KOPT-K1 (cell line): ENCODE results near the gene H2AZ1.

Experiments
- H3K27ac ChIP-seq: fragments of 200-600 bp; sonication (generic); 2 replicates; pipeline ENCODE4 v1.5.1; 2016; ENCODE audit warnings: antibody characterized with exemption, mild to moderate bottlenecking, low read depth, low read length; ENCODE audit not compliant: poor library complexity, severe bottlenecking
- H3K36me3 ChIP-seq: fragments of 200-600 bp; sonication (generic); 2 replicates; pipeline ENCODE4 v1.5.1; 2017; ENCODE audit warnings: antibody characterized with exemption, mild to moderate bottlenecking, low read length, moderate library complexity; ENCODE audit not compliant: insufficient read depth
- H3K9me3 ChIP-seq: fragments of 200-600 bp; sonication (generic); 2 replicates; pipeline ENCODE4 v1.5.1; 2017; ENCODE audit warnings: antibody characterized with exemption, low read length, mild to moderate bottlenecking; ENCODE audit not compliant: insufficient read depth, poor library complexity, severe bottlenecking

The H2AZ1 gene

DNA sequence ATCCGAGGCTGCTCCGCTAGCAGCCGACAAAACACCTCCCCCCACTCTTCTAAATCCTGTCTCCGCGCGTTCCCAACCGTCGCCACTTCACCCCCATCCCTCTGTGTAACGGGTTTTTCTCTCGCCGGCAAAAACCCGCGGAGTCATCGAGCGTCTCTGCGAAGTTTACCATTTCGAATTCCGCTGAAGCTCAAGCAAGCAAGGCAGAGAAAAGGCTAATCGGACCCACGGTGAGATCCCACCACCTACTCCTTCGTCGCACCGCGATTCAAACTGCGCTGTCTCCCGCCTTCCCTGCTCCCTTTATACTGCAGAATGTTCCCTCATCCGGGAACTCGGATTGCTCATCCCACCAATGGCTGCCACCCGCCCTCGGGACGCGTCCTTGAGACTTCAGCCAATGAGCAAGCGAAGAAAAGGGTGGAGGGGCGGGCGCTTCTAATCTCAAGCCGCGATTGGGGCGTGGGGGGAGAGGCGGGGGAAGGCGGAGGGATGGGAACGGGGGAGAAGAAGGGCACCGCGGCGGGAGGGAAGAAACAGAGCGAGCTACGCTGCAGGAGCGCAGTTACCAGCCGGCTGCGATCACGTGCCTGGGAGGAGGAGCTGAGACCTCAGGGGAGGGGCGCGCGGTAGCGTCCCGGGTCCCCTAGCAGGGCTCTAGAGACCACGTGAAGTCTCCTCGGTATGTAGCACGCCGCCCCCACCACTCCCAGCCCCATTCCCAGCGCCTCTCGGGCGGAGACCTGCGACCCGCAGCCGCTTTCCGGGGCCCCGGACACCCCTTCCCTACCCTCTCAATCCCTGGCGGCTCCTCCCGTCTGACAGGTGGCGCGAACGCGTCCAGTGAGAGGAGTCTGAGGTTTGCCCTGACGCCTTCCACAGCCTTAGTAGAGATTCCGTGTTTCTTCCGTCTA lies at the start of gene H2AZ1:
TSS of gene H2AZ1 (minus strand) at position 277 of the 914 bp plus-strand sequence. CDS start at position 172, 105 bp downstream.
- Histone ChIP-seq H3K27ac (peak within 1 kb of the TSS; percentile 96), H3K9me3 (no peaks in the 10 kb centered on the region), H3K36me3 (peaks cover 26% of the 10 kb centered on the region)

GRCh38 chr4:99998062-99998867 lies 48.2 kb upstream of the H2AZ1 start:
- Histone ChIP-seq H3K9me3 (no peaks in the 10 kb centered on the region), H3K36me3 (no peaks in the 10 kb centered on the region), H3K27ac (no peak overlapping the region)

GRCh38 chr4:99991741-99992140 lies 41.7 kb upstream of the H2AZ1 start:
- Histone ChIP-seq H3K27ac (no peak overlapping the region), H3K36me3 (no peaks in the 10 kb centered on the region), H3K9me3 (no peaks in the 10 kb centered on the region)

DNA sequence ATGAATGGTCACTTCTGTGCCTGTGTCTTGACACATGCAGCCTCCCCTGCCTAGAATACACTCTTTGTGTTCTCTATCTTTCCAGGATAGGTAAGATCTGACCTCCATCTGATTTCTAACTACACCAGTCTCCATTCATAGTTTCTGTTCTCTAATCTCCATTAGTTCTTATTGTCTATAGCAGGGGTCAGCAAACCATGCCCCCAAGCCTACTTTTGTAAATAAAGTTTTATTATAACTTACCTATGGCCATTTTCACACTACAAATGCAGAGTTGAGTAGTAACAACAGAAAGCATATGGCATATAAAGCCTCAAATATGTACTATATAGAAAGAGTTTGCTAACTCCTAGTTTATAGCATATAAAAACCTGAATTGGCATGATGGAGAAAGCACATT lies 37.6 kb upstream of the H2AZ1 start:
- H3K9me3 ChIP-seq: no peaks in the 10 kb centered on the region
- no peaks in the 10 kb centered on the region for H3K36me3 ChIP-seq
- H3K27ac ChIP-seq: no peak overlapping the region

GRCh38 chr4:99986792-99987191 lies 36.7 kb upstream of the H2AZ1 start:
- no peaks in the 10 kb centered on the region for H3K36me3 ChIP-seq
- no peaks in the 10 kb centered on the region for H3K9me3 ChIP-seq
- no peak overlapping the region for H3K27ac ChIP-seq

GRCh38 chr4:99983289-99983943 lies 33.3 kb upstream of the H2AZ1 start:
- no peaks in the 10 kb centered on the region for H3K9me3 ChIP-seq
- no peak overlapping the region for H3K27ac ChIP-seq
- H3K36me3 ChIP-seq: no peaks in the 10 kb centered on the region

DNA sequence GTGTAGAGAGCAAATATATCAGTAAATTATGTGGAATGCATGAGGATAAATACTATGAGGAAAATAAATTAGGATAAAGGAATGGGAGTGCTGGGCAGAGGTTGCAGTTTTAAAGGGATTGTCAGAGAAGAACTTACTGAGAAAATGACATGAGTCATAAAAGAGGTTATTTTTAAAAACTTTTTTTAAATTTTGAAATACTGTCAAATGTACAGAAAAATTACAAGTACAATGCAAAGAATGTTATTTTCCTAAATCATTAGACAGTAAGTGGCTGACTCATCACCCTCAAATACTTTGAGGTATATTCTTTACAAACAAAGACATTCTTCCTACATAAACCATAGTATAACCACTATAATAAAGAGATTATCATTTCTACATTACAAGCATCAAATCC lies 29.8 kb upstream of the H2AZ1 start:
- H3K9me3 ChIP-seq: no peaks in the 10 kb centered on the region
- no peak overlapping the region for H3K27ac ChIP-seq
- H3K36me3 ChIP-seq: no peaks in the 10 kb centered on the region

GRCh38 chr4:99971453-99972111 lies 21.5 kb upstream of the H2AZ1 start:
- Histone ChIP-seq H3K36me3 (no peaks in the 10 kb centered on the region), H3K9me3 (no peaks in the 10 kb centered on the region), H3K27ac (no peak overlapping the region)

- Histone ChIP-seq H3K27ac (no peak overlapping the region), H3K9me3 (no peaks in the 10 kb centered on the region), H3K36me3 (no peaks in the 10 kb centered on the region)
Measured at GRCh38 chr4:99968330-99968729, 18.3 kb upstream of the H2AZ1 start.

DNA sequence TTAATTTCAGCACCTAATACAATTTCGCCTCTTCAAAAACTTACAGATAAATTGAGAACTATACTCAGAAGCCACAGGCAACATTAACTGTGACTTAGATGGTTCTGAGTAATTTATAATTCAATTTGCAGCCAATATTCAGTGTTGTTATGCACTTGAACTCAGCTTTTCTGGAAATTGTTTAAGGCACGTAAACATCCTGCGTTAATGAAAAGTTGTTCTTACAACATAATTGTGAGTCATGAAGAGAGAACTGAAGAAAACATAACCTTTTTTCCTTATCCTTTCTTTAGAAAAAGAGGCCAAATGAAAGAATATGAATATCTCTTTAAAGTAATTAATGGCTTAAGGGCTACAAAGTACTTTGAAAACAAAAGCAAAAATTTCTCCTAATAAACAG lies 16.6 kb upstream of the H2AZ1 start:
- H3K27ac ChIP-seq: no peak overlapping the region
- no peaks in the 10 kb centered on the region for H3K9me3 ChIP-seq
- H3K36me3 ChIP-seq: no peaks in the 10 kb centered on the region

GRCh38 chr4:99965674-99966350 lies 15.7 kb upstream of the H2AZ1 start:
- Histone ChIP-seq H3K27ac (peak overlapping the region; percentile 20), H3K36me3 (no peaks in the 10 kb centered on the region), H3K9me3 (no peaks in the 10 kb centered on the region)

GRCh38 chr4:99965173-99965572 lies 15.1 kb upstream of the H2AZ1 start:
- H3K9me3 ChIP-seq: no peaks in the 10 kb centered on the region
- H3K36me3 ChIP-seq: no peaks in the 10 kb centered on the region
- H3K27ac ChIP-seq: no peak overlapping the region

DNA sequence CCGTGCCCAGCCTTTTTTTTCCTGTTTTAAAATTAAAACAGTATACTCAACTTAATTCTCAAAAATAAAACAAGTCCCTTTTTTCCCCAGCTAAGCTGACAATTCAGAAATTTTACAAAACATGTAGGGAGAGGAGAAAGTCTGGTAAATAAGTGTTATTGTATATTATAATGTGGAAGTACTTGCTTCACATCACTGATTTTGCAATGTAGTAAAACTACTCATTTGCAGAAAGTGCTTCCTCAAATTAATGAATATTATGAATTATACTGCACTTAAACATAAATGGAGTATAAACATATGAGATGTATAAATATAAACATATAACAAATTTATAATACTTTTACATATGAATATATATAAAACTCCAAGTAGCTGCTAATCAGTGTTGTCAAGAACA lies 11.6 kb upstream of the H2AZ1 start:
- Histone ChIP-seq H3K9me3 (no peaks in the 10 kb centered on the region), H3K27ac (no peak overlapping the region), H3K36me3 (no peaks in the 10 kb centered on the region)

- no peak overlapping the region for H3K27ac ChIP-seq
- no peaks in the 10 kb centered on the region for H3K36me3 ChIP-seq
- H3K9me3 ChIP-seq: no peaks in the 10 kb centered on the region
Measured at GRCh38 chr4:99960648-99961047, 10.6 kb upstream of the H2AZ1 start.
